Central memory CD4-positive, alpha-beta T cell (primary cell): Measurements from ENCODE around the gene CHN2.
"Not testable (repeated sequence)": the region's sequence is repeated elsewhere in the genome, so short reads cannot be mapped to it uniquely, and the experiment has no call there.

ENCODE experiments used
- DNase-seq: peaks from one replicate; pipeline ENCODE4 v3.0.0; 2022

Gene CHN2

DNA sequence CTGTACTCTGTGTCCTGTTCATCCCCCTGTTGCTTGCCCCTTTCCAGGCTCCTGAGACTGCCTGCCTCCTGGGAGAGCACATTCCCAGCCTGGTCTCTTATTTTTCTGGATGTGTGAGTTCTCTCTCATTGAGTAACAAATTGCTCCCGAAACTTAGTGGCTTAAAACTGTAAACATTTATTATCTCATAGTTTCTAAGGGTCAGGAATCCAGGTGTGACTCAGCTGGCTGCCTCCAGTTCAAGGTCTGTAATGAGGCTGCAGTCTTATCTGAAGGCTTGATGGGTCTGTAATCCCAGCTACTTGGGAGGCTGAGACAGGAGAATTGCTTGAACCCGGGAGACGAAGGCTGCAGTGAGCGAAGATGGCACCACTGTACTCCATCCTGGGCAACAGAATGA lies 315.5 kb downstream of the CHN2 start:
- no peak for DNase-seq

DNA sequence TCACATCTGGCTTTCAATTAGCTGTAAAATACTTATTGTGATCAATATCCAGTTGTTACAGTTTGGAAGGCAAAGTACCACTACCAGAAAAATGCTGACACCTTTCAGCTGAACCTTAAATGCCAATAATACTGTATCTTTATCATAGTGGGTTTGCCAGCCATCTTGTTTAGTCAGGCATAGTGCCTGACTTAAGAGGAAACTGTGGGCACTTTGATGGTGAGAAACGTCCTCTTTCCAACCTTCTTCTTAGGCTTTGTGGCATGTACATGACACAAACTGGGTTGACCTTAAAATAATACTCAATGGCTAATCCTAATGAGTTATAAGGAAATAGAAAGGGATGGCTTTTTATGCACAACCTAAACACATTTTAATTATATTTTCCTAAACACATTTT lies 316.8 kb downstream of the CHN2 start:
- no peak for DNase-seq

- DNase-seq: no peak
Observed at GRCh38 chr7:29511851-29512250, 317.3 kb downstream of the CHN2 start.

- no peak for DNase-seq
Observed at GRCh38 chr7:29516491-29516890, 321.9 kb downstream of the CHN2 start.

- no peak for DNase-seq
Observed at GRCh38 chr7:29518616-29519015, 324.0 kb downstream of the CHN2 start.

GRCh38 chr7:29523728-29524127 lies 329.2 kb downstream of the CHN2 start:
- no peak for DNase-seq

DNA sequence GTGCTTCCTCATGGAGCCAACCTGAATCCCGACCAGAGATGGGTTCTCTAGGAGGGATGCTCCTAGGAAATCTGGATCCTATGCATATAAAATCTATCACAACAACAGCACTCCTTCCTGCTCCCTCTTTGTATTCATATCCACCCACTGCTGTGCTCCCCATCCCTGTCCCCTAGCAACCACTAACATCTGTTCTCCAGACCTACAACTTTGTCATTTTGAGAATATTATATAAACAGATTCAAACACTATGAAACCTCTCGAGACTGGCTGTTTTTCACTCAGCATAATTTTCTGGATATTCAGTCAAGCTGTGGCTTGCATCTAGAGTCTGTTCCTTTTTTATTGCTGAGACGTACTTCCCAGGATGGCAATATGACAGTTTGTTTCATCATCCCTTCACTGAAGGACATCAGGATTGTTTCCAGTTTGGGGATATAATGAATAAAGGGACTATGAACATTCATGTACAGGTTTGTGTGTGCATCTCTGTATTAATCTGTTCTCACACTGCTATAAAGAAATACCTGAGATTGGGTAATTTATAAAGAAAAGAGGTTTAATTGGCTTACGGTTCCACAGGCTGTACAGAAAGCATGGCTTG lies 333.0 kb downstream of the CHN2 start:
- no peak for DNase-seq

DNA sequence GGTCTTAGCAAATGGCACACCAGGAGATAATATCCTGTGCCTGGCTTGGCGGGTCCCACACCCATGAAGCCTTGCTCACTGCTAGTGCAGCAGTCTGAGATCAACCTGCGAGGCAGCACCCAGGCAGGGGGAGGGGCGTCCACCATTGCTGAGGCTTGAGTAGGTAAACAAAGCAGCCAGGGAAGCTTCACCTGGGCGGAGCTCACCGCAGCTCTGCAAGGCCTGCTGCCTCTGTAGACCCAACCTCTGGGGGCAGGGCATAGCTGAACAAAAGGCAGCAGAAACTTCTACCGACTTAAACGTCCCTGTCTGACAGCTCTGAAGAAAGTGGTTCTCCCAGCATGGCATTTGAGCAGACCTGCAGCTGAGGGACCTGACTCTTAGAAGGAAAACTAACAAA lies 334.0 kb downstream of the CHN2 start:
- DNase-seq: not testable (repeated sequence)
